GM12865 (cell line): ENCODE data around the gene METTL4.

Experiments used
- DNase-seq: peaks from one replicate; pipeline ENCODE4 v3.0.0; 2010; ENCODE audit warnings: low read depth
- H3K4me3 ChIP-seq: 2 replicates; pipeline ENCODE4 v1.5.1; 2011; ENCODE audit warnings: mild to moderate bottlenecking, low read depth, low read length, control low read depth
- TF ChIP-seq, protein P1 (sequence below): IDR thresholded peaks from 2 replicates; pipeline ENCODE4 v1.5.1; 2011; ENCODE audit warnings: low read length, control low read depth, low read depth, inconsistent platforms; ENCODE audit not compliant: insufficient read depth; ENCODE audit errors: missing control alignments

Gene METTL4

DNA sequence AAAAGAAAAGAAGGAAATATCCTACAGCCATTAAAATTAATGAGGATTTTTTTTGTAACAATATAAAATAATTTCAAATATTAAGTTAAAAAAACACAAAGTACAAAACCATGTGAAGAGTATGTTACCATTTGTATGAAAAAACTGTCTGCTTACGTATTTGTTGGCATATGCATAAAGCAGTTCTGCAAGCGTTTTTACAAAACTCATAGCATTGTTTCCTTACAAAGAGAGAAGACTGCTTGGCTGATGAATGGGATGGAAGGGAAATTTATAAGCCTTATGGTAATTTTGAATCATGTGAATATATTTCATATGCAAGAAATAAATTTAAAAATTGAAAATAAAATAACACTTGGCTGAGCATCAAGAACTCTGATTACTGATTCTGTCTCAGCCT is 63.1 kb downstream of the METTL4 start:
- no peak overlapping the region for H3K4me3 ChIP-seq
- no peak for DNase-seq
- TF ChIP-seq, protein P1, sequence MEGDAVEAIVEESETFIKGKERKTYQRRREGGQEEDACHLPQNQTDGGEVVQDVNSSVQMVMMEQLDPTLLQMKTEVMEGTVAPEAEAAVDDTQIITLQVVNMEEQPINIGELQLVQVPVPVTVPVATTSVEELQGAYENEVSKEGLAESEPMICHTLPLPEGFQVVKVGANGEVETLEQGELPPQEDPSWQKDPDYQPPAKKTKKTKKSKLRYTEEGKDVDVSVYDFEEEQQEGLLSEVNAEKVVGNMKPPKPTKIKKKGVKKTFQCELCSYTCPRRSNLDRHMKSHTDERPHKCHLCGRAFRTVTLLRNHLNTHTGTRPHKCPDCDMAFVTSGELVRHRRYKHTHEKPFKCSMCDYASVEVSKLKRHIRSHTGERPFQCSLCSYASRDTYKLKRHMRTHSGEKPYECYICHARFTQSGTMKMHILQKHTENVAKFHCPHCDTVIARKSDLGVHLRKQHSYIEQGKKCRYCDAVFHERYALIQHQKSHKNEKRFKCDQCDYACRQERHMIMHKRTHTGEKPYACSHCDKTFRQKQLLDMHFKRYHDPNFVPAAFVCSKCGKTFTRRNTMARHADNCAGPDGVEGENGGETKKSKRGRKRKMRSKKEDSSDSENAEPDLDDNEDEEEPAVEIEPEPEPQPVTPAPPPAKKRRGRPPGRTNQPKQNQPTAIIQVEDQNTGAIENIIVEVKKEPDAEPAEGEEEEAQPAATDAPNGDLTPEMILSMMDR: no peak

DNA sequence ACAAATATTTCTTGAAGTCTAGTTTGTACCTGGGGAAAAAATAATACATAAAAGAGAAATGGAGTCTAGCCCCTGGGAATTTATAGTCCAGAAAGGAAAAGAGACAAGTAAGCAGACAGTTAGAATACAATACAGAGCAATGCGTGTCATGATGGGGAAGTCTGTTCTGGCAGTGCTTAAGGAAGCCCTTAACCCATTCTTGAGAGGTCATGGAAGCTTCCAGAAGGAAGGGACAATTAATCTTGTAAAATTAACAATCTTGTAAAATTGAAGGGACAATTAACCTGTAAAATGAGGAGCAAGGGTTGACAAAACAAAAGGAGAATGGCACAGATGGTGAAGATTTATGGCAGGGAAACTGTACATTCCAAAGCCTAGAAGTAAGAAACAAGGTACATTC is 66.7 kb downstream of the METTL4 start:
- TF ChIP-seq, protein P1: no peak
- no peak overlapping the region for H3K4me3 ChIP-seq
- no peak for DNase-seq

DNA sequence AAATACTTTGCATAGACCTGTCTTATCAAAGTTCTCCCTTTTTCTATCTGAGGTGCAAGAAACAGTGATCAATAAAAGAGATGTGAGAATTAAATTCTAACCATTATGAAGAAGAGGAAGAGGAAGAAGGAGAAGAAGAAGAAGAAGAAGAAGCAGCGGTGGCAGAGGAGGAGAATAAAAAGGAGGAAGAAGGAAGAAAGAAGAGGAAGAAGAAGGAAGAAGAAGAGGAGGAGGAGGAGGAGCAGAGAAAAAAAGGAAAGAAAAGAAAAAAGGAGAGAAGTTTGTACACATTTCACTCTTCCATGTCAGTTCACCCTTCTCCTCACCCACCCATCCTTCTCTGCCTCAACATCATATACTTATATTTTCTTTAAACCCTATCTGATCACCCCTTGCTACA is 68.4 kb downstream of the METTL4 start:
- DNase-seq: no peak
- TF ChIP-seq, protein P1: no peak
- H3K4me3 ChIP-seq: no peak overlapping the region

DNA sequence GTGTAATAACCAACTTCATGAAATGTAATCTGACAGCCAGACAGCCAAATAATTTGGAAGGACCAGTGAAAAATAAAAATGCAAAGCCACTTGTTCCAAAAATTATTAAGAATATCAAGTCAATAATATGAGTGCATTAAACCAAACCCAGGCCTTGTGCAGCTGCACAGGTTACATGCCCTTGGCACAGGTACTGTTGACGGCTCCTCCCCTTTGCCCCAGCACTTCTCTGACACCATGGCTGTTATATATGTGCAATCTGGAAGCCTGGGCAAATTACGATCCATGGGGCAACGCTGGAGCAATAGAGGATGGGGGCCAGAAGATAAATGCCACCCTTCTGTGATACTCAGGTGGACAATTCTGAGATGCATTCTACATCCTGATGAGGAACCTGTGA is 68.9 kb downstream of the METTL4 start:
- TF ChIP-seq, protein P1: no peak
- DNase-seq: no peak
- no peak overlapping the region for H3K4me3 ChIP-seq

DNA sequence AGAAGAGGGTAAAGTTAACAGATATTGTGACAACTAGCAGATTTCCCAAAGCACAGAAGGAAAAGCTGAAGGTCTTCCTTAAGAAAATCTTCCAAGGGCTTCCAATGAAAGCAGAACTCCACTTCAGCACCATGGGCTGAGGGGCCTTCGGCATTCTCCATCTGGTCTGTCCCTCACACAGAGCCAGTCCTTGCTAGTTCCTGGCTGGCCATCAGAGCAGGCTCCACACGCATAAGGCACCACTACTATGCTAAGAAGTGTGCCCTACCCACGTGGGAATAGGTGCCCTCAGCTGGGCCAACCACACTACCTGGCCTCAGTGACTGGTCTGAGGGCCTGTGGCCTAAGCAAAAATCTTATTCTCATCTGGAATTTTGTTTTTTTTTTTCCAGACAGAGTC is 73.5 kb downstream of the METTL4 start:
- DNase-seq: no peak
- no peak overlapping the region for H3K4me3 ChIP-seq
- TF ChIP-seq, protein P1: no peak

DNA sequence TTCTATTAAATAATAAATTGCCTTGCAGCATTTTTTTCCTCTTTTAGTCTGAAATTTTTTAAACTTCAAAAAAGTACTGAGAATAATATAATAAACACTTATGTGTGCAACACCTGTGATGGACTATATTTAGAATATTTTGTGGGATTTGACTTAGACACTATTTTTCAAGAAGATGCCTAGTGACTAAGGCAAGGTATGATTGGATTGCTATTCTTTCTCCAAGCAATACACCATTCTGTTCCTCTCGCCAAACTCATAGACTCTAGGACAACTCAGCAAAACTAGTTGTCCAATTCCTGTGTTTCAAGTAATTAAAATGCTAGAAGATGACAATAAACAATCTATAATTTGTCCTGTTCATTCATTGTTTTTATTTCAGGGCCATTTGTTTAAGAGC is 75.9 kb downstream of the METTL4 start:
- DNase-seq: no peak
- TF ChIP-seq, protein P1: no peak
- no peak overlapping the region for H3K4me3 ChIP-seq

DNA sequence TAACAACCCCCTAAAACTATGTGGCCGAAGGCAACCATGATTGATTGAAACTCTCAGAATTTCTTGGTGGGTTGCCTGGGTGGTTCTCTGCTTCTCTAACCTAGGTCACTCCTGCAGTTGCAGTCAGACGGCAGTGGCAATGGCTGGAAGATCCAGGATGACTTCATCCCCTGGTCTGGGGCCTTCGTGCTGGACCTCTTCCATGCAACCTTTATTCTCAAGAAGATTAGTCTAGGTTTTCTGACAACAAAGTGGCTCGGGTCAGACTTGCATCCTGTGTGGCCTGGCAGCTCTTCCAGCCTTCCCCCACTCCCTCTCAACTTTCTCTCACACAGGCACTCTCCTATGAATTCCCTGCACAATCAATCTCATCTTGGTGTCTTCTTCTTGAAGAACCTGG is 76.4 kb downstream of the METTL4 start:
- no peak overlapping the region for H3K4me3 ChIP-seq
- no peak for DNase-seq
- TF ChIP-seq, protein P1: no peak
